Hair follicular keratinocyte (primary cell): Measurements from ENCODE around the gene SRSF3. TPM values are rescaled to one million over a fixed set of nuclear protein-coding genes. Genes with fewer than 3 reads are reported as not detected.

Experiments used
- total RNA-seq: library from RNA; depleted of rRNA; stranded (reverse); fragments of >200 nt; gene quantifications from 2 replicates; pipeline ENCODE4 v1.2.3, GENCODE V29; 2015

Gene SRSF3
- 228 and 470 TPM in 2 replicates for total RNA-seq

GRCh38 chr6:36594029-36594815, at the start of gene SRSF3:
Gene SRSF3 (plus strand): TSS chr6:36594362. CDS start chr6:36596763, 2,401 bp downstream.

GRCh38 chr6:36546920-36547645, 47.1 kb upstream of the SRSF3 start, which contains the start of gene STK38:
Gene STK38 (minus strand): TSS chr6:36547479. CDS start chr6:36540202, 7,277 bp downstream.

Other genes with a start within 250 kb of the SRSF3 start
- 0.11 and 0.47 TPM in 2 replicates for gene ETV7, start 206.7 kb upstream of the SRSF3 start, total RNA-seq
- gene PXT1, start 151.5 kb upstream of the SRSF3 start, total RNA-seq, result 0.08 TPM in 1 of 2 replicates, not detected in the other
- gene KCTD20, start 151.4 kb upstream of the SRSF3 start, total RNA-seq, result 18.4 and 26.0 TPM in 2 replicates
- gene STK38, start 46.9 kb upstream of the SRSF3 start, total RNA-seq, result 12.8 and 12.9 TPM in 2 replicates
- gene CDKN1A, start 84.4 kb downstream of the SRSF3 start, total RNA-seq, result 314 and 410 TPM in 2 replicates
- gene RAB44, start 103.5 kb downstream of the SRSF3 start, total RNA-seq, result 0.19 TPM in 1 of 2 replicates, not detected in the other
- 0.08 TPM in 1 of 2 replicates, not detected in the other for gene CPNE5, start 245.1 kb downstream of the SRSF3 start, total RNA-seq